H1 (cell line): ENCODE data around the gene S100A10. TPM values are rescaled to one million over a fixed set of nuclear protein-coding genes. Genes with fewer than 3 reads are reported as not detected.

Experiments
- CTCF ChIA-PET: fragments of 300-600 bp; sonication (Branson Sonifier 250); formaldehyde crosslinking; loops from one replicate; lab custom pipeline; 2021; ENCODE audit not compliant: partially characterized antibody; lab: Charles Lee
- POLR2A ChIA-PET: fragments of 300-600 bp; sonication (Branson Sonifier 250); formaldehyde crosslinking; loops from one replicate; lab custom pipeline; 2021; ENCODE audit warnings: inconsistent platforms; ENCODE audit not compliant: partially characterized antibody; lab: Charles Lee
- DNase-seq, 2 experiments: peaks; one replicate each; pipeline versions ENCODE4 v3.0.0 to v3.0.0-alpha.2; 2010 to 2022; ENCODE audit warnings: low spot score in 2 of 2, low read depth in 1 of 2, mixed read lengths in 1 of 2
- FAIRE-seq: peaks from 2 replicates; lab custom pipeline; 2011; peaks lifted over from hg19 to GRCh38; lab: Jason Lieb, UNC
- H2AFZ ChIP-seq: 2 replicates; pipeline ENCODE4 v1.8.1; 2012; ENCODE audit warnings: low read length, inconsistent platforms
- H2AK5ac ChIP-seq: 2 replicates; pipeline ENCODE4 v1.6.1; 2013; ENCODE audit warnings: low read depth, low read length
- H2BK120ac ChIP-seq: replicated peaks from 2 replicates; pipeline ENCODE3; 2013; ENCODE audit warnings: low read depth, low read length, inconsistent platforms
- H2BK12ac ChIP-seq: 2 replicates; pipeline ENCODE4 v1.6.1; 2013; ENCODE audit warnings: low read depth, low read length
- H2BK15ac ChIP-seq: 2 replicates; pipeline ENCODE4 v1.6.1; 2013; ENCODE audit warnings: low read length
- H2BK20ac ChIP-seq: 2 replicates; pipeline ENCODE4 v1.6.1; 2013; ENCODE audit warnings: low read length
- H2BK5ac ChIP-seq: 2 replicates; pipeline ENCODE4 v1.6.1; 2013; ENCODE audit warnings: low read depth, low read length
- H3K14ac ChIP-seq: 2 replicates; pipeline ENCODE4 v1.6.1; 2013; ENCODE audit warnings: inconsistent platforms; ENCODE audit not compliant: insufficient read length
- H3K18ac ChIP-seq: 2 replicates; pipeline ENCODE4 v1.6.1; 2013; ENCODE audit warnings: low read length; ENCODE audit errors: extremely low read depth
- H3K23ac ChIP-seq: 2 replicates; pipeline ENCODE4 v1.6.1; 2013; ENCODE audit warnings: inconsistent platforms; ENCODE audit not compliant: insufficient read length
- H3K23me2 ChIP-seq: 2 replicates; pipeline ENCODE4 v1.6.1; 2013; ENCODE audit warnings: low read depth, low read length
- H3K27ac ChIP-seq: 2 replicates; pipeline ENCODE4 v1.6.1; 2011; ENCODE audit warnings: low read depth, low read length, inconsistent platforms
- H3K27me3 ChIP-seq, 4 experiments: replicated peaks in 1 of 4; 1 replicate in 1 of 4; 2 replicates in 3 of 4; pipeline versions ENCODE4 v1.6.1 to v1.8.1; 2011 to 2013; ENCODE audit warnings: low read length in 3 of 4, mild to moderate bottlenecking in 3 of 4, inconsistent platforms in 2 of 4, mixed read lengths in 2 of 4, moderate library complexity in 1 of 4; ENCODE audit not compliant: control insufficient read depth in 3 of 4, insufficient read depth in 3 of 4; ENCODE audit errors: extremely low read depth in 1 of 4
- H3K36me3 ChIP-seq, 4 experiments: 2 replicates each; pipeline versions ENCODE4 v1.6.1 to v1.8.1; 2011 to 2013; ENCODE audit warnings: mild to moderate bottlenecking in 4 of 4, low read length in 3 of 4, moderate library complexity in 2 of 4, control low read depth in 1 of 4, inconsistent platforms in 1 of 4; ENCODE audit not compliant: insufficient read depth in 4 of 4, control insufficient read depth in 2 of 4
- H3K4ac ChIP-seq: replicated peaks from 2 replicates; pipeline ENCODE3; 2013; ENCODE audit warnings: low read length, low read depth, mixed read lengths, inconsistent platforms; ENCODE audit not compliant: insufficient read length
- H3K4me1 ChIP-seq, 4 experiments: replicated peaks in 1 of 4; 1 replicate in 1 of 4; 2 replicates in 3 of 4; pipeline versions ENCODE4 v1.6.1 to v1.8.1; 2011 to 2013; ENCODE audit warnings: low read length in 3 of 4, inconsistent platforms in 2 of 4, mixed read lengths in 1 of 4; ENCODE audit not compliant: insufficient read depth in 4 of 4, control insufficient read depth in 3 of 4
- H3K4me2 ChIP-seq, 2 experiments: 2 replicates each; pipeline versions ENCODE4 v1.6.1 to v1.8.1; 2011 to 2013; ENCODE audit warnings: low read depth in 2 of 2, low read length in 2 of 2, control low read depth in 1 of 2, inconsistent platforms in 1 of 2, mild to moderate bottlenecking in 1 of 2; ENCODE audit not compliant: insufficient read depth in 1 of 2
- H3K4me3 ChIP-seq, 4 experiments: fragments of 200-600, 300-600 bp in 1 of 4; sonication (generic), shearing (Covaris generic), sonication (Bioruptor Twin) in 1 of 4; 2 replicates each; pipeline versions ENCODE4 v1.5.1 to v1.8.1; 2011 to 2016; ENCODE audit warnings: low read length in 4 of 4, low read depth in 3 of 4, control low read depth in 2 of 4, inconsistent platforms in 2 of 4, mild to moderate bottlenecking in 2 of 4, mixed read lengths in 1 of 4, moderate library complexity in 1 of 4; ENCODE audit not compliant: insufficient read depth in 2 of 4; ENCODE audit errors: extremely low read depth in 1 of 4
- H3K56ac ChIP-seq: replicated peaks from 2 replicates; pipeline ENCODE3; 2013; ENCODE audit warnings: low read depth, mild to moderate bottlenecking, mixed read lengths, low read length, inconsistent platforms; ENCODE audit not compliant: insufficient read length
- H3K79me1 ChIP-seq: 2 replicates; pipeline ENCODE4 v1.6.1; 2013; ENCODE audit warnings: low read depth, low read length, control low read depth
- H3K79me2 ChIP-seq, 2 experiments: 2 replicates each; pipeline versions ENCODE4 v1.6.1 to v1.8.1; 2012 to 2013; ENCODE audit warnings: low read length in 2 of 2, mild to moderate bottlenecking in 2 of 2, inconsistent platforms in 1 of 2; ENCODE audit not compliant: insufficient read depth in 2 of 2, control insufficient read depth in 1 of 2
- H3K9ac ChIP-seq, 4 experiments: replicated peaks in 1 of 4; 1 replicate in 1 of 4; 2 replicates in 3 of 4; pipeline versions ENCODE4 v1.6.1 to v1.8.1; 2011 to 2013; ENCODE audit warnings: low read depth in 3 of 4, low read length in 3 of 4, control low read depth in 2 of 4, mild to moderate bottlenecking in 2 of 4, moderate library complexity in 2 of 4, inconsistent platforms in 1 of 4; ENCODE audit errors: extremely low read depth in 1 of 4
- H3K9me3 ChIP-seq, 2 experiments: 2 replicates each; pipeline versions ENCODE4 v1.6.1 to v1.8.1; 2012 to 2013; ENCODE audit warnings: mild to moderate bottlenecking in 2 of 2, moderate library complexity in 2 of 2, control low read depth in 1 of 2, inconsistent platforms in 1 of 2, low read depth in 1 of 2, low read length in 1 of 2, mixed read lengths in 1 of 2; ENCODE audit not compliant: insufficient read depth in 2 of 2
- H4K20me1 ChIP-seq, 2 experiments: replicated peaks in 1 of 2; 2 replicates each; pipeline versions ENCODE3 to v1.8.1; 2011 to 2013; ENCODE audit warnings: inconsistent platforms in 2 of 2, low read length in 2 of 2, mild to moderate bottlenecking in 1 of 2; ENCODE audit not compliant: insufficient read depth in 2 of 2, control insufficient read depth in 1 of 2
- H4K5ac ChIP-seq: 2 replicates; pipeline ENCODE4 v1.6.1; 2013; ENCODE audit warnings: low read length, low read depth, mixed read lengths, inconsistent platforms; ENCODE audit not compliant: insufficient read length
- H4K8ac ChIP-seq: 2 replicates; pipeline ENCODE4 v1.8.0; 2013; ENCODE audit warnings: mild to moderate bottlenecking, moderate library complexity, low read length, inconsistent platforms; ENCODE audit not compliant: insufficient read depth; ENCODE audit errors: extremely low read depth
- H4K91ac ChIP-seq: replicated peaks from 2 replicates; pipeline ENCODE3; 2013; ENCODE audit warnings: low read length, mixed read lengths, inconsistent platforms; ENCODE audit not compliant: insufficient read length
- CBX8 ChIP-seq: fragments of 300-800, 300-1000 bp; sonication (generic); IDR thresholded peaks from 2 replicates; pipeline ENCODE4 v1.7.1; 2016; ENCODE audit warnings: low read depth, low read length, borderline replicate concordance
- CTBP2 ChIP-seq: IDR thresholded peaks from 2 replicates; pipeline ENCODE4 v1.7.0; 2011; ENCODE audit warnings: borderline replicate concordance, mild to moderate bottlenecking, moderate library complexity, mixed read lengths, low read length; ENCODE audit not compliant: insufficient read depth, insufficient read length
- GABPA ChIP-seq: IDR thresholded peaks from 2 replicates; pipeline ENCODE4 v1.6.1; 2011; ENCODE audit warnings: mild to moderate bottlenecking, low read length, moderate library complexity, borderline replicate concordance; ENCODE audit not compliant: insufficient read depth
- GTF2F1 ChIP-seq: IDR thresholded peaks from 2 replicates; pipeline ENCODE4 v1.6.1; 2012; ENCODE audit warnings: low read depth, low read length, improper control_type of control experiment, borderline replicate concordance
- JUND ChIP-seq: IDR thresholded peaks from 2 replicates; pipeline ENCODE4 v1.6.1; 2011; ENCODE audit warnings: mild to moderate bottlenecking, improper control_type of control experiment, low read length
- KDM5A ChIP-seq: fragments of 200-600 bp; IDR thresholded peaks from 2 replicates; pipeline ENCODE4 v1.7.1; 2012; ENCODE audit warnings: mild to moderate bottlenecking, low read length, inconsistent platforms, mixed read lengths
- MAFK ChIP-seq: IDR thresholded peaks from 2 replicates; pipeline ENCODE4 v1.6.1; 2012; ENCODE audit warnings: low read depth, mild to moderate bottlenecking, improper control_type of control experiment, low read length
- PHF8 ChIP-seq: fragments of 200-600 bp; sonication (generic); conservative IDR thresholded peaks from 2 replicates; pipeline ENCODE4 v1.7.1; 2012; ENCODE audit warnings: low read depth, mild to moderate bottlenecking, inconsistent platforms, low read length, moderate library complexity
- SP1 ChIP-seq: IDR thresholded peaks from 2 replicates; pipeline ENCODE4 v1.6.1; 2011; ENCODE audit warnings: low read depth, low read length
- SP4 ChIP-seq: IDR thresholded peaks from 2 replicates; pipeline ENCODE4 v1.6.1; 2012; ENCODE audit warnings: low read length, inconsistent platforms
- WGBS, 2 experiments: shearing (Covaris generic) in 1 of 2; methylation state at CpG; one replicate each; pipeline versions ENCODE4 v1.1.6 to v1.1.7; 2013 to 2015; ENCODE audit warnings: low lambda C conversion rate in 2 of 2, mixed read lengths in 2 of 2, inconsistent platforms in 1 of 2, low coverage in 1 of 2, missing lambda C conversion rate in 1 of 2; ENCODE audit not compliant: insufficient replicate concordance in 2 of 2, insufficient coverage in 1 of 2, insufficient read length in 1 of 2; ENCODE audit errors: extremely low coverage in 1 of 2, missing lambda C conversion rate in 1 of 2; 5-methylcytosine and 5-hydroxymethylcytosine counted together
- polyA plus RNA-seq, 7 experiments: library from polyadenylated mRNA; depleted of rRNA in 3 of 7; stranded (reverse) in 5 of 7; unstranded in 2 of 7; fragments of >200 nt in 5 of 7; fragments of 200-250 nt in 2 of 7; gene quantifications; 1 replicate in 5 of 7; 2 replicates in 1 of 7; 4 replicates in 1 of 7; pipeline versions ENCODE4 v1.2.1 to v1.2.3, GENCODE V29; 2011 to 2013; ENCODE audit warnings: missing spikeins in 2 of 7, mixed read lengths in 2 of 7
- total RNA-seq: library from RNA; stranded (reverse); fragmentation: NEBNext Ultra II Directional; extraction: Animal tissue kit (Norgen Biotek cat#: 25700); gene quantifications from 2 replicates; pipeline ENCODE4 v1.2.1, GENCODE V29; 2021

S100A10 gene
- total and polyA plus RNA-seq, 2 of the 8 experiments (the other 6 are each of a cell fraction or from before 2014, with no cell fraction given) = 23.9 to 231 TPM

DNA sequence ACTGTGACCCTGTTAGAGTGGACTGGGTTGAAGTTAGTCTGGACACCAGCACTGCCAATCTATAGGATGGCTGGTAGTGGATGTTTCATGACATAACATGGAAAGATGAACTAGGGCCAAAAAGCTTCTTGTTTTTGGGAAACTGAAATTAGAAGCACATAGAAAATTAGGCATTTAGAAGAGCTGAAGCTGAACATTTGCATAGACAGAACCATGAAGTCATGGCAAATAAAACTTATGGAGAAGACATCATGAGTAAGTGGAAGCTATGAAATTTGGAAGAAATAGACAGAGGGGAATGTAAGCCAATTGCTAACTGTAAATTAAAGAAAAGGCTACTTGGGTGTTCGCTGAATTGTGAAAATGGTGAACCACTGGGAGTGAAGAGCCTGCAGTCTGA, 45.8 kb upstream of the S100A10 start:
- Histone ChIP-seq H3K79me2 (no peaks in the 10 kb centered on the region), H4K8ac (no peak overlapping the region), H4K91ac (no peak overlapping the region), H3K79me1 (no peaks in the 10 kb centered on the region), H3K4me2 (no peak overlapping the region), H3K36me3 (no peaks in the 10 kb centered on the region), H3K56ac (no peak overlapping the region), H4K5ac (no peak overlapping the region), H2BK20ac (no peak overlapping the region), H2AK5ac (no peak overlapping the region), H3K4ac (no peak overlapping the region), H2BK12ac (no peak overlapping the region), H3K23ac (no peak overlapping the region), H3K4me3 (no peak overlapping the region), H2BK5ac (no peak overlapping the region), H2BK120ac (no peak overlapping the region), H2AFZ (no peak overlapping the region), H2BK15ac (no peak overlapping the region), H3K9me3 (no peaks in the 10 kb centered on the region), H3K27ac (no peak overlapping the region), H3K23me2 (peaks cover 6% of the 10 kb centered on the region; the same call in 1 of the 2 replicates), H3K27me3 (peaks cover 0 to 6% (median 0%) of the 10 kb centered on the region in 4 experiments; a peak in 4 of 7 replicates), H3K4me1 (peaks cover 5 to 14% (median 8%) of the 10 kb centered on the region in 4 experiments), H3K18ac (no peak overlapping the region), H3K14ac (no peak overlapping the region), H4K20me1 (no peaks in the 10 kb centered on the region), H3K9ac (no peak overlapping the region)
- POLR2A ChIA-PET = no interaction called here
- no peak for DNase-seq
- no peak for FAIRE-seq
- CTCF ChIA-PET = interaction anchor here (0.7 to 3.7 kb wide), 7 partner anchors 8 to 72 kb away, joined by 3 to 13 read pairs (median 5); no protein-coding TSS in a partner anchor
- WGBS, 2 experiments = 94% methylated on average over 1 of the region's 1 CpG; no CpG with 5 or more reads in 1 of the 2 experiments
- TF ChIP-seq GABPA (no peak), JUND (no peak), SP1 (no peak), CTBP2 (no peak), GTF2F1 (no peak), KDM5A (no peak), SP4 (no peak), PHF8 (no peak), CBX8 (no peak), MAFK (no peak)
- TF ChIP-seq, all 59 proteins: peak for 0
